Loucy (cell line): Measurements from ENCODE around the gene TMEM190.

ENCODE experiments used
- EZH2phosphoT487 ChIP-seq: fragments of 200-600 bp; IDR thresholded peaks from 2 replicates; pipeline ENCODE4 v1.6.1; 2018; ENCODE audit warnings: antibody characterized with exemption, mild to moderate bottlenecking, moderate library complexity, borderline replicate concordance
- TF ChIP-seq, protein P1 (sequence below): fragments of 200-600 bp; sonication (generic); conservative IDR thresholded peaks from 2 replicates; pipeline ENCODE4 v1.5.1; 2014; ENCODE audit warnings: mild to moderate bottlenecking, antibody characterized with exemption, low read length

- TF ChIP-seq, protein P1, sequence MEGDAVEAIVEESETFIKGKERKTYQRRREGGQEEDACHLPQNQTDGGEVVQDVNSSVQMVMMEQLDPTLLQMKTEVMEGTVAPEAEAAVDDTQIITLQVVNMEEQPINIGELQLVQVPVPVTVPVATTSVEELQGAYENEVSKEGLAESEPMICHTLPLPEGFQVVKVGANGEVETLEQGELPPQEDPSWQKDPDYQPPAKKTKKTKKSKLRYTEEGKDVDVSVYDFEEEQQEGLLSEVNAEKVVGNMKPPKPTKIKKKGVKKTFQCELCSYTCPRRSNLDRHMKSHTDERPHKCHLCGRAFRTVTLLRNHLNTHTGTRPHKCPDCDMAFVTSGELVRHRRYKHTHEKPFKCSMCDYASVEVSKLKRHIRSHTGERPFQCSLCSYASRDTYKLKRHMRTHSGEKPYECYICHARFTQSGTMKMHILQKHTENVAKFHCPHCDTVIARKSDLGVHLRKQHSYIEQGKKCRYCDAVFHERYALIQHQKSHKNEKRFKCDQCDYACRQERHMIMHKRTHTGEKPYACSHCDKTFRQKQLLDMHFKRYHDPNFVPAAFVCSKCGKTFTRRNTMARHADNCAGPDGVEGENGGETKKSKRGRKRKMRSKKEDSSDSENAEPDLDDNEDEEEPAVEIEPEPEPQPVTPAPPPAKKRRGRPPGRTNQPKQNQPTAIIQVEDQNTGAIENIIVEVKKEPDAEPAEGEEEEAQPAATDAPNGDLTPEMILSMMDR: no peak
- TF ChIP-seq EZH2phosphoT487: no peak
Measured at GRCh38 chr19:55402509-55402908, 25.9 kb downstream of the TMEM190 start.
